Motor neuron (in vitro differentiated cells): ENCODE measurements around the gene FGB. TPM values are rescaled to one million over a fixed set of nuclear protein-coding genes. Genes with fewer than 3 reads are reported as not detected.
A peak's percentile ranks its signal among the peaks of the same experiment; 100 is the strongest.

Source experiments
- ATAC-seq, 8 experiments: fragments of 200-7000 bp; cut with Tn5 transposase; replicated peaks in 6 of 8; 2 replicates each; pipeline ENCODE4 v1.8.0; 2021; ENCODE audit warnings: mild to moderate bottlenecking in 8 of 8, moderate library complexity in 8 of 8
- H3K27ac ChIP-seq, 2 donors: fragments of 250-450 bp; sonication (Bioruptor Pico); 2 replicates each; pipeline ENCODE4 v1.9.0; 2021; ENCODE audit warnings: antibody characterized with exemption in 2 of 2, mild to moderate bottlenecking in 2 of 2, moderate library complexity in 1 of 2
- H3K4me1 ChIP-seq, 2 donors: fragments of 250-450 bp; sonication (Bioruptor Pico); replicated peaks in 1 of 2; 2 replicates each; pipeline ENCODE4 v1.6.1; 2021; ENCODE audit warnings: antibody characterized with exemption in 2 of 2, mild to moderate bottlenecking in 2 of 2, moderate library complexity in 1 of 2
- H3K4me3 ChIP-seq, 5 donors: fragments of 250-450 bp; sonication (Bioruptor Pico); 2 replicates each; pipeline ENCODE4 v1.9.0; 2021; ENCODE audit warnings: antibody characterized with exemption in 5 of 5, mild to moderate bottlenecking in 5 of 5, moderate library complexity in 4 of 5
- WGBS, 10 experiments: fragments of 450-650 bp; shearing (Covaris generic); methylation state at CpG; one replicate each; pipeline ENCODE4 v1.0.0; 2022; 5-methylcytosine and 5-hydroxymethylcytosine counted together
- in situ Hi-C, 9 experiments: fragments of 400-800 bp; cut with MboI; loops; one replicate each; pipeline ENCODE4 v1.15.0; 2021; ENCODE audit warnings: low sequenced_read_pairs in 9 of 9, low pct_unique_long_range_greater_than_20kb in 2 of 9; ENCODE audit not compliant: unreplicated experiment in 9 of 9
- total RNA-seq, 8 experiments: library from RNA; unstranded; fragments of 300-600 nt; gene quantifications; 2 replicates each; pipeline versions ENCODE4 v1.2.3 to v1.2.4, GENCODE V29; 2022

Gene FGB
- total RNA-seq, 8 experiments from 2014 or later: 0.43 to 0.71 (median 0.43) TPM; not detected in 5

GRCh38 chr4:154618708-154619315, 56.0 kb downstream of the FGB start:
- in situ Hi-C loops: loop anchor here in 1 of 9 experiments (25.0 kb wide), 1 partner anchor 232 kb away; no protein-coding TSS in a partner anchor

DNA sequence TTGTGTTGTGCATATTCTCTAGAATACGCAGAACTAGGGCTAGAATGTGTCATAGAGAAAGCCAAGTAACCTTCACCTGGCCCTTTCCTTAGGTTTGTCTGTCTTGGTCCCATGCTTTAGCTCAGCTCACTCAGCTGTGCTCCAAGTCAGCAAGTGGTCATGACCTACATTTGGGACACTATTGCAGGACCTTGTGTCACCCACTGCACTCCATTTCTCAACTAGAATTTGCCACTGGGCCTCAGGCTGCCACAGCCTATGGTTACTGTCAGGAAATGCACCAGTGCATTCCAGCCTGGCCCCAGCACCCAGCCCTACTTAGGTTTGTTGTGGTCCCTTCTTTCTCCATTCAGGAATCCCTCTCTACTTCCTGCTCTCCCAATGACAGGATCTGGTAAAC, 57.3 kb downstream of the FGB start:
- 0 to 67% (median 22%) methylated on average over 1 of the region's 1 CpG; no CpG with 5 or more reads in 6 of the 10 experiments for WGBS, 10 experiments
- Histone ChIP-seq H3K27ac (no peak overlapping the region), H3K4me1 (no peaks in the 10 kb centered on the region), H3K4me3 (no peak overlapping the region)
- peak in 2 of 8 experiments; percentile 21 to 26 for ATAC-seq
- in situ Hi-C loops: loop anchor here in 3 of 9 experiments (5.0 to 25.0 kb wide), 3 partner anchors 63 to 233 kb away; partner anchors contain the start of gene PLRG1 (in 1 of the 3)

More at GRCh38 chr4:154618708-154619315, 56.0 kb downstream of the FGB start:
- peak in 4 of 8 experiments; percentile 61 to 76 (median 62) for ATAC-seq
- Histone ChIP-seq H3K4me3 (no peak overlapping the region), H3K4me1 (no peaks in the 10 kb centered on the region), H3K27ac (no peak overlapping the region)
- 0 to 73% (median 39%) methylated on average over 1 to 4 of the region's 4 CpGs for WGBS, 10 experiments

Other genes starting within 250 kb of the FGB start
- 10 to 100 TPM in 5 of 8 experiments, under 1 TPM in 3; 0.31 to 43.4 (median 12.9) TPM for gene DCHS2, start 71.2 kb upstream of the FGB start, total RNA-seq
- gene PLRG1, start 12.6 kb upstream of the FGB start, total RNA-seq: 100 to 1,000 TPM in 1 of 8 experiments, 10 to 100 TPM in 7; 44.9 to 109 (median 60.5) TPM
- gene FGA, start 27.7 kb downstream of the FGB start, total RNA-seq: under 1 TPM in 3 of 8 experiments, not detected in 5; 0.08 to 0.52 (median 0.09) TPM
- gene FGG, start 49.6 kb downstream of the FGB start, total RNA-seq: 1 to 10 TPM in 1 of 8 experiments, under 1 TPM in 1, not detected in 6; 0.43 to 2.0 TPM
- gene LRAT, start 181.0 kb downstream of the FGB start, total RNA-seq: 10 to 100 TPM in 1 of 8 experiments, 1 to 10 TPM in 4, under 1 TPM in 3; 0.07 to 19.5 (median 2.7) TPM
- gene RBM46, start 218.3 kb downstream of the FGB start, total RNA-seq: under 1 TPM in 6 of 8 experiments, not detected in 2; 0.08 to 0.52 (median 0.25) TPM